Measurements from ENCODE around the gene CLEC19A. TPM values are rescaled to one million over a fixed set of nuclear protein-coding genes. Genes with fewer than 3 reads are reported as not detected.
A peak's percentile ranks its signal among the peaks of the same experiment; 100 is the strongest.

CLEC19A gene
- total RNA-seq, 1 experiment from 2014 or later: 0.09 TPM

DNA sequence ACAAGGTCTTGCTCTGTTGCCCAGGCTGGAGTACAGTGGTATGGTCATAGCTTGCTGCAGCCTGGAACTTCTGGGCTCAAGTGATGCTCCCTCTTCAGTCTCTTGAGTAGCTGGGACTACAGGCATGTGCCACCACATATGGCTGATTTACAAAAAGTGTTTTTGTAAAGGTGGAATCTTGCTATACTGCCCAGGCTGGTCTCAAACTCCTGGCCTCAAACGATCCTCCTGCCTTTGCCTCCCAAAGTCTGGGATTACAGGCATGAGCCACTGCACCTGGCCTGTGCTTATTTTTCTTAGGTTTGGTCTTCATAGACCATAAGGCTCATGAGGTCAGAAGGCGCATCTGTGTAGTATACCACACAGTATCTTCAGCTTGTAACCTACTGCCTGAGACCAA lies 5.3 kb downstream of the CLEC19A start:
- H3K36me3 Mint-ChIP-seq: no peaks in the 10 kb centered on the region
- TF ChIP-seq, protein P1, sequence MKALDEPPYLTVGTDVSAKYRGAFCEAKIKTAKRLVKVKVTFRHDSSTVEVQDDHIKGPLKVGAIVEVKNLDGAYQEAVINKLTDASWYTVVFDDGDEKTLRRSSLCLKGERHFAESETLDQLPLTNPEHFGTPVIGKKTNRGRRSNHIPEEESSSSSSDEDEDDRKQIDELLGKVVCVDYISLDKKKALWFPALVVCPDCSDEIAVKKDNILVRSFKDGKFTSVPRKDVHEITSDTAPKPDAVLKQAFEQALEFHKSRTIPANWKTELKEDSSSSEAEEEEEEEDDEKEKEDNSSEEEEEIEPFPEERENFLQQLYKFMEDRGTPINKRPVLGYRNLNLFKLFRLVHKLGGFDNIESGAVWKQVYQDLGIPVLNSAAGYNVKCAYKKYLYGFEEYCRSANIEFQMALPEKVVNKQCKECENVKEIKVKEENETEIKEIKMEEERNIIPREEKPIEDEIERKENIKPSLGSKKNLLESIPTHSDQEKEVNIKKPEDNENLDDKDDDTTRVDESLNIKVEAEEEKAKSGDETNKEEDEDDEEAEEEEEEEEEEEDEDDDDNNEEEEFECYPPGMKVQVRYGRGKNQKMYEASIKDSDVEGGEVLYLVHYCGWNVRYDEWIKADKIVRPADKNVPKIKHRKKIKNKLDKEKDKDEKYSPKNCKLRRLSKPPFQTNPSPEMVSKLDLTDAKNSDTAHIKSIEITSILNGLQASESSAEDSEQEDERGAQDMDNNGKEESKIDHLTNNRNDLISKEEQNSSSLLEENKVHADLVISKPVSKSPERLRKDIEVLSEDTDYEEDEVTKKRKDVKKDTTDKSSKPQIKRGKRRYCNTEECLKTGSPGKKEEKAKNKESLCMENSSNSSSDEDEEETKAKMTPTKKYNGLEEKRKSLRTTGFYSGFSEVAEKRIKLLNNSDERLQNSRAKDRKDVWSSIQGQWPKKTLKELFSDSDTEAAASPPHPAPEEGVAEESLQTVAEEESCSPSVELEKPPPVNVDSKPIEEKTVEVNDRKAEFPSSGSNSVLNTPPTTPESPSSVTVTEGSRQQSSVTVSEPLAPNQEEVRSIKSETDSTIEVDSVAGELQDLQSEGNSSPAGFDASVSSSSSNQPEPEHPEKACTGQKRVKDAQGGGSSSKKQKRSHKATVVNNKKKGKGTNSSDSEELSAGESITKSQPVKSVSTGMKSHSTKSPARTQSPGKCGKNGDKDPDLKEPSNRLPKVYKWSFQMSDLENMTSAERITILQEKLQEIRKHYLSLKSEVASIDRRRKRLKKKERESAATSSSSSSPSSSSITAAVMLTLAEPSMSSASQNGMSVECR (CRISPR knock-in tag; IDR thresholded peaks at IDR 0.05; ENCODE audit: borderline replicate concordance): no peak
- TF ChIP-seq ZNF121 (CRISPR knock-in tag; IDR thresholded peaks at IDR 0.05): peak; percentile 91
- DNase-seq (ENCODE audit: low spot score): no peak
- H3K27me3 Mint-ChIP-seq (ENCODE audit: low read depth): peaks cover 4% of the 10 kb centered on the region; the same call in 1 of the 2 replicates
- H3K4me3 Mint-ChIP-seq: no peak overlapping the region
- ChIA-PET CTCF (interaction anchor here (0.8 kb wide), 1 partner anchor 265 kb away, joined by 3 read pairs; the partner anchor contains the start of gene VPS35L), POLR2A (no interaction called here)
- H3K4me1 Mint-ChIP-seq: peaks cover 68% of the 10 kb centered on the region
- ATAC-seq: no peak
- H3K27ac Mint-ChIP-seq: no peak overlapping the region
- H3K9me3 Mint-ChIP-seq: peaks cover 6% of the 10 kb centered on the region; the same call in 1 of the 2 replicates

DNA sequence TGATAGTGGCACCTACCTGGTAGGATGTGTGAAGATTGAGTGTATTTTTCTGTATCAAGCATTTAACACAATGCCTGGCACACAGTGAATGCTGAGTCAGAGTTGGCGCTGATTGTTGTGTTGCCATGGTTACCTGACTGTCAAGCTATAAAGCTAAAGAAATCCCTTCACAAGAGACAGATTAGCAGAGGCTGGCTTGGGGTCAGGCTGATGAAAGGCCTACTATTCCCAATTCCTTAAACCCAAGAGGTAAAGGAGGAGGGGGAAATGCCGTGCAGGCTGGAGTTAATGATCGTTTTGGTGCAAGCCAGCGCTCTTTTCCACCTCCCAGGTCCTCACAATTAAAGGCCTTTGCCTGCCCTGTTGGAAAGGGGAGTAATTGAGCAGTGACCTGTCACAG lies 5.9 kb downstream of the CLEC19A start:
- no peak overlapping the region for H3K4me3 Mint-ChIP-seq
- CTCF ChIA-PET: interaction anchor here (0.8 kb wide), 1 partner anchor 264 kb away, joined by 3 read pairs; the partner anchor contains the start of gene VPS35L
- TF ChIP-seq NR2C2 (CRISPR knock-in tag; IDR thresholded peaks at IDR 0.05) (no peak), NFYB (CRISPR knock-in tag; conservative IDR thresholded peaks at IDR 0.05; ENCODE audit: low read depth) (no peak), ZNF121 (CRISPR knock-in tag; IDR thresholded peaks at IDR 0.05) (no peak), ZNF219 (CRISPR knock-in tag; IDR thresholded peaks at IDR 0.05; ENCODE audit: borderline replicate concordance) (no peak), NFE2L1 (CRISPR knock-in tag; IDR thresholded peaks at IDR 0.05) (no peak), ZBTB21 (CRISPR knock-in tag; IDR thresholded peaks at IDR 0.05; ENCODE audit: borderline replicate concordance) (no peak)
- TF ChIP-seq, protein P2, sequence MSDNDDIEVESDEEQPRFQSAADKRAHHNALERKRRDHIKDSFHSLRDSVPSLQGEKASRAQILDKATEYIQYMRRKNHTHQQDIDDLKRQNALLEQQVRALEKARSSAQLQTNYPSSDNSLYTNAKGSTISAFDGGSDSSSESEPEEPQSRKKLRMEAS (CRISPR knock-in tag; IDR thresholded peaks at IDR 0.05): no peak
- TF ChIP-seq, protein P3, sequence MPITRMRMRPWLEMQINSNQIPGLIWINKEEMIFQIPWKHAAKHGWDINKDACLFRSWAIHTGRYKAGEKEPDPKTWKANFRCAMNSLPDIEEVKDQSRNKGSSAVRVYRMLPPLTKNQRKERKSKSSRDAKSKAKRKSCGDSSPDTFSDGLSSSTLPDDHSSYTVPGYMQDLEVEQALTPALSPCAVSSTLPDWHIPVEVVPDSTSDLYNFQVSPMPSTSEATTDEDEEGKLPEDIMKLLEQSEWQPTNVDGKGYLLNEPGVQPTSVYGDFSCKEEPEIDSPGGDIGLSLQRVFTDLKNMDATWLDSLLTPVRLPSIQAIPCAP (CRISPR knock-in tag; IDR thresholded peaks at IDR 0.05): no peak
- TF ChIP-seq, protein P4, sequence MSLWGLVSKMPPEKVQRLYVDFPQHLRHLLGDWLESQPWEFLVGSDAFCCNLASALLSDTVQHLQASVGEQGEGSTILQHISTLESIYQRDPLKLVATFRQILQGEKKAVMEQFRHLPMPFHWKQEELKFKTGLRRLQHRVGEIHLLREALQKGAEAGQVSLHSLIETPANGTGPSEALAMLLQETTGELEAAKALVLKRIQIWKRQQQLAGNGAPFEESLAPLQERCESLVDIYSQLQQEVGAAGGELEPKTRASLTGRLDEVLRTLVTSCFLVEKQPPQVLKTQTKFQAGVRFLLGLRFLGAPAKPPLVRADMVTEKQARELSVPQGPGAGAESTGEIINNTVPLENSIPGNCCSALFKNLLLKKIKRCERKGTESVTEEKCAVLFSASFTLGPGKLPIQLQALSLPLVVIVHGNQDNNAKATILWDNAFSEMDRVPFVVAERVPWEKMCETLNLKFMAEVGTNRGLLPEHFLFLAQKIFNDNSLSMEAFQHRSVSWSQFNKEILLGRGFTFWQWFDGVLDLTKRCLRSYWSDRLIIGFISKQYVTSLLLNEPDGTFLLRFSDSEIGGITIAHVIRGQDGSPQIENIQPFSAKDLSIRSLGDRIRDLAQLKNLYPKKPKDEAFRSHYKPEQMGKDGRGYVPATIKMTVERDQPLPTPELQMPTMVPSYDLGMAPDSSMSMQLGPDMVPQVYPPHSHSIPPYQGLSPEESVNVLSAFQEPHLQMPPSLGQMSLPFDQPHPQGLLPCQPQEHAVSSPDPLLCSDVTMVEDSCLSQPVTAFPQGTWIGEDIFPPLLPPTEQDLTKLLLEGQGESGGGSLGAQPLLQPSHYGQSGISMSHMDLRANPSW (CRISPR knock-in tag; conservative IDR thresholded peaks at IDR 0.05; ENCODE audit: low read depth): no peak
- TF ChIP-seq, protein P5, sequence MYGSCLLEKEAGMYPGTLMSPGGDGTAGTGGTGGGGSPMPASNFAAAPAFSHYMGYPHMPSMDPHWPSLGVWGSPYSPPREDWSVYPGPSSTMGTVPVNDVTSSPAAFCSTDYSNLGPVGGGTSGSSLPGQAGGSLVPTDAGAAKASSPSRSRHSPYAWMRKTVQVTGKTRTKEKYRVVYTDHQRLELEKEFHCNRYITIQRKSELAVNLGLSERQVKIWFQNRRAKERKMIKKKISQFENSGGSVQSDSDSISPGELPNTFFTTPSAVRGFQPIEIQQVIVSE (CRISPR knock-in tag; IDR thresholded peaks at IDR 0.05; ENCODE audit: borderline replicate concordance): no peak
- TF ChIP-seq, protein P6, sequence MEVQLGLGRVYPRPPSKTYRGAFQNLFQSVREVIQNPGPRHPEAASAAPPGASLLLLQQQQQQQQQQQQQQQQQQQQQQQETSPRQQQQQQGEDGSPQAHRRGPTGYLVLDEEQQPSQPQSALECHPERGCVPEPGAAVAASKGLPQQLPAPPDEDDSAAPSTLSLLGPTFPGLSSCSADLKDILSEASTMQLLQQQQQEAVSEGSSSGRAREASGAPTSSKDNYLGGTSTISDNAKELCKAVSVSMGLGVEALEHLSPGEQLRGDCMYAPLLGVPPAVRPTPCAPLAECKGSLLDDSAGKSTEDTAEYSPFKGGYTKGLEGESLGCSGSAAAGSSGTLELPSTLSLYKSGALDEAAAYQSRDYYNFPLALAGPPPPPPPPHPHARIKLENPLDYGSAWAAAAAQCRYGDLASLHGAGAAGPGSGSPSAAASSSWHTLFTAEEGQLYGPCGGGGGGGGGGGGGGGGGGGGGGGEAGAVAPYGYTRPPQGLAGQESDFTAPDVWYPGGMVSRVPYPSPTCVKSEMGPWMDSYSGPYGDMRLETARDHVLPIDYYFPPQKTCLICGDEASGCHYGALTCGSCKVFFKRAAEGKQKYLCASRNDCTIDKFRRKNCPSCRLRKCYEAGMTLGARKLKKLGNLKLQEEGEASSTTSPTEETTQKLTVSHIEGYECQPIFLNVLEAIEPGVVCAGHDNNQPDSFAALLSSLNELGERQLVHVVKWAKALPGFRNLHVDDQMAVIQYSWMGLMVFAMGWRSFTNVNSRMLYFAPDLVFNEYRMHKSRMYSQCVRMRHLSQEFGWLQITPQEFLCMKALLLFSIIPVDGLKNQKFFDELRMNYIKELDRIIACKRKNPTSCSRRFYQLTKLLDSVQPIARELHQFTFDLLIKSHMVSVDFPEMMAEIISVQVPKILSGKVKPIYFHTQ (CRISPR knock-in tag; IDR thresholded peaks at IDR 0.05): no peak
- TF ChIP-seq, protein P7, sequence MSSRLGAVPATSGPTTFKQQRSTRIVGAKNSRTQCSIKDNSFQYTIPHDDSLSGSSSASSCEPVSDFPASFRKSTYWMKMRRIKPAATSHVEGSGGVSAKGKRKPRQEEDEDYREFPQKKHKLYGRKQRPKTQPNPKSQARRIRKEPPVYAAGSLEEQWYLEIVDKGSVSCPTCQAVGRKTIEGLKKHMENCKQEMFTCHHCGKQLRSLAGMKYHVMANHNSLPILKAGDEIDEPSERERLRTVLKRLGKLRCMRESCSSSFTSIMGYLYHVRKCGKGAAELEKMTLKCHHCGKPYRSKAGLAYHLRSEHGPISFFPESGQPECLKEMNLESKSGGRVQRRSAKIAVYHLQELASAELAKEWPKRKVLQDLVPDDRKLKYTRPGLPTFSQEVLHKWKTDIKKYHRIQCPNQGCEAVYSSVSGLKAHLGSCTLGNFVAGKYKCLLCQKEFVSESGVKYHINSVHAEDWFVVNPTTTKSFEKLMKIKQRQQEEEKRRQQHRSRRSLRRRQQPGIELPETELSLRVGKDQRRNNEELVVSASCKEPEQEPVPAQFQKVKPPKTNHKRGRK (CRISPR knock-in tag; IDR thresholded peaks at IDR 0.05; ENCODE audit: borderline replicate concordance): no peak
- TF ChIP-seq, protein P8, sequence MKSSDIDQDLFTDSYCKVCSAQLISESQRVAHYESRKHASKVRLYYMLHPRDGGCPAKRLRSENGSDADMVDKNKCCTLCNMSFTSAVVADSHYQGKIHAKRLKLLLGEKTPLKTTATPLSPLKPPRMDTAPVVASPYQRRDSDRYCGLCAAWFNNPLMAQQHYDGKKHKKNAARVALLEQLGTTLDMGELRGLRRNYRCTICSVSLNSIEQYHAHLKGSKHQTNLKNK (CRISPR knock-in tag; IDR thresholded peaks at IDR 0.05): no peak
- TF ChIP-seq, protein P9, sequence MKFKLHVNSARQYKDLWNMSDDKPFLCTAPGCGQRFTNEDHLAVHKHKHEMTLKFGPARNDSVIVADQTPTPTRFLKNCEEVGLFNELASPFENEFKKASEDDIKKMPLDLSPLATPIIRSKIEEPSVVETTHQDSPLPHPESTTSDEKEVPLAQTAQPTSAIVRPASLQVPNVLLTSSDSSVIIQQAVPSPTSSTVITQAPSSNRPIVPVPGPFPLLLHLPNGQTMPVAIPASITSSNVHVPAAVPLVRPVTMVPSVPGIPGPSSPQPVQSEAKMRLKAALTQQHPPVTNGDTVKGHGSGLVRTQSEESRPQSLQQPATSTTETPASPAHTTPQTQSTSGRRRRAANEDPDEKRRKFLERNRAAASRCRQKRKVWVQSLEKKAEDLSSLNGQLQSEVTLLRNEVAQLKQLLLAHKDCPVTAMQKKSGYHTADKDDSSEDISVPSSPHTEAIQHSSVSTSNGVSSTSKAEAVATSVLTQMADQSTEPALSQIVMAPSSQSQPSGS (CRISPR knock-in tag; IDR thresholded peaks at IDR 0.05; ENCODE audit: borderline replicate concordance, low read depth): no peak
- TF ChIP-seq, protein P10, sequence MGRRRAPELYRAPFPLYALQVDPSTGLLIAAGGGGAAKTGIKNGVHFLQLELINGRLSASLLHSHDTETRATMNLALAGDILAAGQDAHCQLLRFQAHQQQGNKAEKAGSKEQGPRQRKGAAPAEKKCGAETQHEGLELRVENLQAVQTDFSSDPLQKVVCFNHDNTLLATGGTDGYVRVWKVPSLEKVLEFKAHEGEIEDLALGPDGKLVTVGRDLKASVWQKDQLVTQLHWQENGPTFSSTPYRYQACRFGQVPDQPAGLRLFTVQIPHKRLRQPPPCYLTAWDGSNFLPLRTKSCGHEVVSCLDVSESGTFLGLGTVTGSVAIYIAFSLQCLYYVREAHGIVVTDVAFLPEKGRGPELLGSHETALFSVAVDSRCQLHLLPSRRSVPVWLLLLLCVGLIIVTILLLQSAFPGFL (CRISPR knock-in tag; IDR thresholded peaks at IDR 0.05; ENCODE audit: borderline replicate concordance): no peak

More for the DNA sequence above, 5.9 kb downstream of the CLEC19A start:
- no peaks in the 10 kb centered on the region for H3K36me3 Mint-ChIP-seq
- ATAC-seq (peak; percentile 14; the same call in 1 of the 2 replicates), DNase-seq (ENCODE audit: low spot score) (peak; percentile 42)
- POLR2A ChIA-PET: no interaction called here
- H3K27ac Mint-ChIP-seq: no peak overlapping the region
- H3K9me3 Mint-ChIP-seq: peaks cover 6% of the 10 kb centered on the region; the same call in 1 of the 2 replicates
- H3K4me1 Mint-ChIP-seq: peaks cover 64% of the 10 kb centered on the region
- H3K27me3 Mint-ChIP-seq (ENCODE audit: low read depth): peaks cover 4% of the 10 kb centered on the region; the same call in 1 of the 2 replicates
